Activated naive CD8-positive, alpha-beta T cell treated with anti-CD3 and anti-CD28 coated beads, Interleukin-2, amount 10 ng/mL, durations not matched to agents 7 days and 5 days (primary cell): ENCODE results near the gene CACNA1G. TPM values are rescaled to one million over a fixed set of nuclear protein-coding genes. Genes with fewer than 3 reads are reported as not detected.

ENCODE experiments used
- ATAC-seq: fragments of 150-1000 bp; cut with Tn5 transposase; one replicate; pipeline ENCODE4 v1.10.0; 2021; ENCODE audit warnings: low read depth, moderate library complexity
- POLR2A ChIA-PET: fragments of 350-600 bp; sonication (Branson Sonifier 250); formaldehyde crosslinking; loops from one replicate; lab custom pipeline; 2021; ENCODE audit warnings: antibody characterized with exemption; lab: Charles Lee
- DNase-seq: peaks from one replicate; pipeline ENCODE4 v3.0.0; 2021
- H3K27ac Mint-ChIP-seq: one replicate; pipeline ENCODE4 v1.8.0; 2022; ENCODE audit warnings: mild to moderate bottlenecking, mixed read lengths
- H3K27me3 Mint-ChIP-seq: one replicate; pipeline ENCODE4 v1.8.0; 2022; ENCODE audit warnings: mild to moderate bottlenecking, moderate library complexity, mixed read lengths
- H3K36me3 Mint-ChIP-seq: one replicate; pipeline ENCODE4 v1.8.0; 2021; ENCODE audit warnings: mild to moderate bottlenecking, mixed read lengths
- H3K4me1 Mint-ChIP-seq: one replicate; pipeline ENCODE4 v1.8.0; 2021; ENCODE audit warnings: mixed read lengths
- H3K4me3 Mint-ChIP-seq: one replicate; pipeline ENCODE4 v1.8.0; 2022; ENCODE audit warnings: mild to moderate bottlenecking, moderate library complexity, mixed read lengths
- H3K9me3 Mint-ChIP-seq: one replicate; pipeline ENCODE4 v1.8.0; 2021; ENCODE audit warnings: mixed read lengths
- total RNA-seq, 2 experiments: library from RNA; stranded (reverse); gene quantifications; one replicate each; pipeline ENCODE4 v1.2.3, GENCODE V29; 2021

CACNA1G gene
- total RNA-seq, 2 experiments from 2014 or later = 0.11 TPM; not detected in 1

- POLR2A ChIA-PET = no interaction called here
- Mint-ChIP-seq H3K36me3 (no peaks in the 10 kb centered on the region), H3K27ac (no peak overlapping the region), H3K27me3 (peaks cover under 1% of the 10 kb centered on the region), H3K9me3 (no peaks in the 10 kb centered on the region), H3K4me3 (no peak overlapping the region), H3K4me1 (no peaks in the 10 kb centered on the region)
- ATAC-seq = no peak
- DNase-seq = no peak
Observed at GRCh38 chr17:50523208-50523607, 37.3 kb upstream of the CACNA1G start.

- Mint-ChIP-seq H3K27me3 (peaks cover 10% of the 10 kb centered on the region), H3K4me1 (no peaks in the 10 kb centered on the region), H3K4me3 (no peak overlapping the region), H3K36me3 (no peaks in the 10 kb centered on the region), H3K27ac (no peak overlapping the region), H3K9me3 (no peaks in the 10 kb centered on the region)
- POLR2A ChIA-PET = no interaction called here
- no peak for DNase-seq
- ATAC-seq = no peak
Observed at GRCh38 chr17:50524838-50525237, 35.7 kb upstream of the CACNA1G start.

GRCh38 chr17:50527155-50527762 lies 33.3 kb upstream of the CACNA1G start:
- H3K9me3 Mint-ChIP-seq = no peaks in the 10 kb centered on the region
- POLR2A ChIA-PET = no interaction called here
- no peak overlapping the region for H3K4me3 Mint-ChIP-seq
- DNase-seq (no peak), ATAC-seq (no peak)
- H3K27ac Mint-ChIP-seq = no peak overlapping the region
- H3K4me1 Mint-ChIP-seq = no peaks in the 10 kb centered on the region
- no peaks in the 10 kb centered on the region for H3K36me3 Mint-ChIP-seq
- peaks cover 26% of the 10 kb centered on the region for H3K27me3 Mint-ChIP-seq

- ATAC-seq = no peak
- H3K9me3 Mint-ChIP-seq = no peaks in the 10 kb centered on the region
- H3K4me1 Mint-ChIP-seq = peaks cover 4% of the 10 kb centered on the region
- no peaks in the 10 kb centered on the region for H3K36me3 Mint-ChIP-seq
- POLR2A ChIA-PET = no interaction called here
- H3K27ac Mint-ChIP-seq = no peak overlapping the region
- peaks cover 32% of the 10 kb centered on the region for H3K27me3 Mint-ChIP-seq
- DNase-seq = no peak
- H3K4me3 Mint-ChIP-seq = no peak overlapping the region
Observed at GRCh38 chr17:50527949-50528474, 32.5 kb upstream of the CACNA1G start.

GRCh38 chr17:50529849-50530248 lies 30.7 kb upstream of the CACNA1G start:
- no peaks in the 10 kb centered on the region for H3K36me3 Mint-ChIP-seq
- ATAC-seq (no peak), DNase-seq (no peak)
- H3K4me1 Mint-ChIP-seq = peaks cover 10% of the 10 kb centered on the region
- POLR2A ChIA-PET = no interaction called here
- no peak overlapping the region for H3K4me3 Mint-ChIP-seq
- H3K27ac Mint-ChIP-seq = no peak overlapping the region
- H3K9me3 Mint-ChIP-seq = no peaks in the 10 kb centered on the region
- peaks cover 50% of the 10 kb centered on the region for H3K27me3 Mint-ChIP-seq

- H3K4me3 Mint-ChIP-seq = no peak overlapping the region
- DNase-seq = no peak
- H3K4me1 Mint-ChIP-seq = peaks cover 10% of the 10 kb centered on the region
- no peaks in the 10 kb centered on the region for H3K9me3 Mint-ChIP-seq
- no peak for ATAC-seq
- peaks cover 59% of the 10 kb centered on the region for H3K27me3 Mint-ChIP-seq
- POLR2A ChIA-PET = interaction anchor here (0.9 kb wide), 1 partner anchor 52 kb away, joined by 3 read pairs; no protein-coding TSS in a partner anchor
- no peak overlapping the region for H3K27ac Mint-ChIP-seq
- no peaks in the 10 kb centered on the region for H3K36me3 Mint-ChIP-seq
Observed at GRCh38 chr17:50531428-50532025, 29.0 kb upstream of the CACNA1G start.

GRCh38 chr17:50532452-50533024 lies 28.0 kb upstream of the CACNA1G start, which contains the start of gene EPN3:
TSS of gene EPN3 (plus strand) at chr17:50532735. CDS start at chr17:50536557, 3,822 bp downstream.
- POLR2A ChIA-PET = no interaction called here
- no peak for DNase-seq
- H3K4me3 Mint-ChIP-seq = no peak within 1 kb of the TSS
- H3K27me3 Mint-ChIP-seq = peaks cover 59% of the 10 kb centered on the region
- no peaks in the 10 kb centered on the region for H3K36me3 Mint-ChIP-seq
- H3K4me1 Mint-ChIP-seq = peaks cover 10% of the 10 kb centered on the region
- H3K27ac Mint-ChIP-seq = no peak within 1 kb of the TSS
- ATAC-seq = peak; percentile 51
- H3K9me3 Mint-ChIP-seq = no peaks in the 10 kb centered on the region

GRCh38 chr17:50533185-50533584 lies 27.3 kb upstream of the CACNA1G start:
- Mint-ChIP-seq H3K27me3 (peaks cover 59% of the 10 kb centered on the region), H3K4me1 (peaks cover 10% of the 10 kb centered on the region), H3K9me3 (no peaks in the 10 kb centered on the region), H3K4me3 (no peak overlapping the region), H3K27ac (no peak overlapping the region), H3K36me3 (no peaks in the 10 kb centered on the region)
- ATAC-seq = no peak
- DNase-seq = no peak
- POLR2A ChIA-PET = no interaction called here

GRCh38 chr17:50533720-50534148 lies 26.8 kb upstream of the CACNA1G start:
- Mint-ChIP-seq H3K27me3 (peaks cover 55% of the 10 kb centered on the region), H3K9me3 (no peaks in the 10 kb centered on the region), H3K4me3 (no peak overlapping the region), H3K4me1 (peaks cover 10% of the 10 kb centered on the region), H3K36me3 (no peaks in the 10 kb centered on the region), H3K27ac (no peak overlapping the region)
- ATAC-seq (no peak), DNase-seq (no peak)
- POLR2A ChIA-PET = no interaction called here

GRCh38 chr17:50534222-50534978 lies 26.1 kb upstream of the CACNA1G start:
- POLR2A ChIA-PET = no interaction called here
- Mint-ChIP-seq H3K4me3 (no peak overlapping the region), H3K27me3 (peaks cover 52% of the 10 kb centered on the region), H3K27ac (no peak overlapping the region), H3K4me1 (peaks cover 10% of the 10 kb centered on the region), H3K9me3 (no peaks in the 10 kb centered on the region), H3K36me3 (no peaks in the 10 kb centered on the region)
- ATAC-seq = peak; percentile 40
- DNase-seq = no peak

- no peak overlapping the region for H3K27ac Mint-ChIP-seq
- H3K4me1 Mint-ChIP-seq = peaks cover 12% of the 10 kb centered on the region
- H3K27me3 Mint-ChIP-seq = peaks cover 49% of the 10 kb centered on the region
- ATAC-seq = no peak
- DNase-seq = no peak
- no peaks in the 10 kb centered on the region for H3K9me3 Mint-ChIP-seq
- POLR2A ChIA-PET = no interaction called here
- no peaks in the 10 kb centered on the region for H3K36me3 Mint-ChIP-seq
- no peak overlapping the region for H3K4me3 Mint-ChIP-seq
Observed at GRCh38 chr17:50534979-50535326, 25.6 kb upstream of the CACNA1G start.

- ATAC-seq (no peak), DNase-seq (no peak)
- H3K27ac Mint-ChIP-seq = no peak overlapping the region
- H3K4me3 Mint-ChIP-seq = no peak overlapping the region
- H3K9me3 Mint-ChIP-seq = no peaks in the 10 kb centered on the region
- POLR2A ChIA-PET = no interaction called here
- H3K27me3 Mint-ChIP-seq = peaks cover 49% of the 10 kb centered on the region
- peaks cover 15% of the 10 kb centered on the region for H3K4me1 Mint-ChIP-seq
- H3K36me3 Mint-ChIP-seq = no peaks in the 10 kb centered on the region
Observed at GRCh38 chr17:50535407-50535806, 25.1 kb upstream of the CACNA1G start.
